ENCODE results near the gene KIRREL3.

DNA sequence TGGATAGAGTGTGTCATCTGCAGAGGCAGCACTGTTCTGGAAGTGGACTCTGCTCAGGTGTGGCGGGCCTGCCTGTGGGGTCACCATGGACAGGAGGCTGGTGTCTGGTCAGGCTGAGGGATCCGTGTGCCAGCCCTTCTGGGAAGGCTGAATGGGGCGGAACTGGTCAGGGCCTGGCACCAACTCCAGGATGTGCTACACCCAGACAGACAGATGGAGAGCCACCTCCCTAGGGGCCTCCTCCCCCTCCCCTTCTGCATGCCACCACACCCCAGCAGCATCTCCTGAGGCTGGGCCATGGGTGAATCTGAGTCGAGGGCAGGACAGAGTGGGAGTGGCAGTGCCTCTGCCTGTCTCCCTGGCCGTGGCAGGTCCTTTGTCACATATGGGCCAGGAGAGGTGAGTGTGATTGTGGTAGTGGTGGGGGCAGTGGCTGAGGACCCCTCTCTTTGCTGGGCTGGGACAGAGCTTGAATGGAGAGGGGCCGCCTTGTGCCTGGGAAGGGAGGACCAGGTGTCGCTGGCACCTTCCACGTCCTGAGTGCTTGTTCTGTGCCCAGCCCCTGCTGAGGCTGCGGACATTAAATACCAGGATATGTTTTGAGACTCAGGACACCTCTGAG, 616.0 kb downstream of the KIRREL3 start:
- TF ChIP-seq GATA2 (IDR thresholded peaks at IDR 0.05; ENCODE audit: low read depth, low read length) (no peak), GATA3 (IDR thresholded peaks at IDR 0.05; ENCODE audit: low read depth, low read length) (no peak)
